ENCODE results near the gene TENT5A. TPM values are rescaled to one million over a fixed set of nuclear protein-coding genes. Genes with fewer than 3 reads are reported as not detected.

Gene TENT5A
- total RNA-seq, 1 experiment from 2014 or later, result 1.7 TPM

- no peaks in the 10 kb centered on the region for H3K4me1 ChIP-seq (ENCODE audit: control insufficient read depth, insufficient read depth, low read length)
- intact Hi-C loops (cut with micrococcal nuclease; ENCODE audit: unreplicated experiment), result no loop called here
- DNase-seq (ENCODE audit: low read depth, low spot score) (no peak), ATAC-seq (no peak)
- no peaks in the 10 kb centered on the region for H3K27me3 ChIP-seq (ENCODE audit: control insufficient read depth, insufficient read depth, low read length)
- H3K9me3 ChIP-seq (ENCODE audit: control insufficient read depth, insufficient read depth, low read depth, low read length), result no peaks in the 10 kb centered on the region
- in situ Hi-C loops (cut with HindIII; ENCODE audit: low pct_unique_long_range_greater_than_20kb, low sequenced_read_pairs), result no loop called here
- POLR2A ChIA-PET, result no interaction called here
- CTCF ChIA-PET, result no interaction called here
- TF ChIP-seq SIN3A (IDR thresholded peaks at IDR 0.05; ENCODE audit: borderline replicate concordance, insufficient read depth, low read depth, low read length) (no peak), CTCF (IDR thresholded peaks at IDR 0.05) (no peak), TCF7L2 (IDR thresholded peaks at IDR 0.05; ENCODE audit: low read depth, low read length) (no peak), POLR2AphosphoS5 (IDR thresholded peaks at IDR 0.05; ENCODE audit: low read depth, low read length) (no peak)
- TF ChIP-seq, protein P1, sequence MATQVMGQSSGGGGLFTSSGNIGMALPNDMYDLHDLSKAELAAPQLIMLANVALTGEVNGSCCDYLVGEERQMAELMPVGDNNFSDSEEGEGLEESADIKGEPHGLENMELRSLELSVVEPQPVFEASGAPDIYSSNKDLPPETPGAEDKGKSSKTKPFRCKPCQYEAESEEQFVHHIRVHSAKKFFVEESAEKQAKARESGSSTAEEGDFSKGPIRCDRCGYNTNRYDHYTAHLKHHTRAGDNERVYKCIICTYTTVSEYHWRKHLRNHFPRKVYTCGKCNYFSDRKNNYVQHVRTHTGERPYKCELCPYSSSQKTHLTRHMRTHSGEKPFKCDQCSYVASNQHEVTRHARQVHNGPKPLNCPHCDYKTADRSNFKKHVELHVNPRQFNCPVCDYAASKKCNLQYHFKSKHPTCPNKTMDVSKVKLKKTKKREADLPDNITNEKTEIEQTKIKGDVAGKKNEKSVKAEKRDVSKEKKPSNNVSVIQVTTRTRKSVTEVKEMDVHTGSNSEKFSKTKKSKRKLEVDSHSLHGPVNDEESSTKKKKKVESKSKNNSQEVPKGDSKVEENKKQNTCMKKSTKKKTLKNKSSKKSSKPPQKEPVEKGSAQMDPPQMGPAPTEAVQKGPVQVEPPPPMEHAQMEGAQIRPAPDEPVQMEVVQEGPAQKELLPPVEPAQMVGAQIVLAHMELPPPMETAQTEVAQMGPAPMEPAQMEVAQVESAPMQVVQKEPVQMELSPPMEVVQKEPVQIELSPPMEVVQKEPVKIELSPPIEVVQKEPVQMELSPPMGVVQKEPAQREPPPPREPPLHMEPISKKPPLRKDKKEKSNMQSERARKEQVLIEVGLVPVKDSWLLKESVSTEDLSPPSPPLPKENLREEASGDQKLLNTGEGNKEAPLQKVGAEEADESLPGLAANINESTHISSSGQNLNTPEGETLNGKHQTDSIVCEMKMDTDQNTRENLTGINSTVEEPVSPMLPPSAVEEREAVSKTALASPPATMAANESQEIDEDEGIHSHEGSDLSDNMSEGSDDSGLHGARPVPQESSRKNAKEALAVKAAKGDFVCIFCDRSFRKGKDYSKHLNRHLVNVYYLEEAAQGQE (IDR thresholded peaks at IDR 0.05; ENCODE audit: insufficient read depth in 1 of 2, low read depth in 2 of 2, low read length in 1 of 2), result no peak
- no peak overlapping the region for H3K4me3 ChIP-seq (ENCODE audit: low read depth in 2 of 2, low read length in 2 of 2)
- BruUV-seq (replicated peaks), result no TSS peak
- no peaks in the 10 kb centered on the region for H3K36me3 ChIP-seq (ENCODE audit: control insufficient read depth, insufficient read depth, low read length)
- H3K27ac ChIP-seq (ENCODE audit: low read length), result no peak overlapping the region
Observed at GRCh38 chr6:81771097-81771496, 18.6 kb upstream of the TENT5A start.

GRCh38 chr6:81770381-81770780, 17.9 kb upstream of the TENT5A start:
- H3K4me3 ChIP-seq (ENCODE audit: low read depth in 2 of 2, low read length in 2 of 2), result no peak overlapping the region
- in situ Hi-C loops (cut with HindIII; ENCODE audit: low pct_unique_long_range_greater_than_20kb, low sequenced_read_pairs) (no loop called here), intact Hi-C loops (cut with micrococcal nuclease; ENCODE audit: unreplicated experiment) (no loop called here)
- H3K36me3 ChIP-seq (ENCODE audit: control insufficient read depth, insufficient read depth, low read length), result no peaks in the 10 kb centered on the region
- no TSS peak for BruUV-seq (replicated peaks)
- no peak overlapping the region for H3K27ac ChIP-seq (ENCODE audit: low read length)
- H3K4me1 ChIP-seq (ENCODE audit: control insufficient read depth, insufficient read depth, low read length), result no peaks in the 10 kb centered on the region
- no peaks in the 10 kb centered on the region for H3K9me3 ChIP-seq (ENCODE audit: control insufficient read depth, insufficient read depth, low read depth, low read length)
- TF ChIP-seq, protein P1 (IDR thresholded peaks at IDR 0.05; ENCODE audit: insufficient read depth in 1 of 2, low read depth in 2 of 2, low read length in 1 of 2), result no peak
- TF ChIP-seq TCF7L2 (IDR thresholded peaks at IDR 0.05; ENCODE audit: low read depth, low read length) (no peak), POLR2AphosphoS5 (IDR thresholded peaks at IDR 0.05; ENCODE audit: low read depth, low read length) (no peak), SIN3A (IDR thresholded peaks at IDR 0.05; ENCODE audit: borderline replicate concordance, insufficient read depth, low read depth, low read length) (no peak), CTCF (IDR thresholded peaks at IDR 0.05) (no peak)
- CTCF ChIA-PET, result no interaction called here
- POLR2A ChIA-PET, result no interaction called here
- ATAC-seq (no peak), DNase-seq (ENCODE audit: low read depth, low spot score) (no peak)
- H3K27me3 ChIP-seq (ENCODE audit: control insufficient read depth, insufficient read depth, low read length), result no peaks in the 10 kb centered on the region

Data from Panc1 (cell line).